Left renal cortex interstitium (tissue), 4 donors: Measurements from ENCODE around the gene EDNRB. TPM values are rescaled to one million over a fixed set of nuclear protein-coding genes. Genes with fewer than 3 reads are reported as not detected.

Experiments used
- DNase-seq, 4 donors: peaks; one replicate each; pipeline ENCODE4 v3.0.0-alpha.2; 2013; ENCODE audit warnings: low read depth in 4 of 4, low spot score in 2 of 4, missing footprints in 1 of 4
- polyA plus RNA-seq, 4 donors: library from polyadenylated mRNA; unstranded; fragments of 120-200 nt; gene quantifications; one replicate each; pipeline ENCODE4 v1.2.1, GENCODE V29; 2013; ENCODE audit not compliant: insufficient read length in 4 of 4

The EDNRB gene
- polyA plus RNA-seq, 4 donors = 56.6 to 85.0 (median 72.9) TPM

GRCh38 chr13:77898097-77898496 lies 20.5 kb downstream of the EDNRB start:
- no peak for DNase-seq

- no peak for DNase-seq
Measured at GRCh38 chr13:77896977-77897376, 21.7 kb downstream of the EDNRB start.

GRCh38 chr13:77896536-77896935 lies 22.1 kb downstream of the EDNRB start:
- no peak for DNase-seq

GRCh38 chr13:77894743-77895142 lies 23.9 kb downstream of the EDNRB start:
- DNase-seq = no peak

GRCh38 chr13:77893066-77893465 lies 25.6 kb downstream of the EDNRB start:
- DNase-seq = no peak

- no peak for DNase-seq
Measured at GRCh38 chr13:77892491-77892890, 26.1 kb downstream of the EDNRB start.

GRCh38 chr13:77891486-77891885 lies 27.1 kb downstream of the EDNRB start:
- DNase-seq = no peak

GRCh38 chr13:77891041-77891440 lies 27.6 kb downstream of the EDNRB start:
- no peak for DNase-seq

- DNase-seq = no peak
Measured at GRCh38 chr13:77883328-77883727, 35.3 kb downstream of the EDNRB start.

- no peak for DNase-seq
Measured at GRCh38 chr13:77878190-77878589, 40.4 kb downstream of the EDNRB start.

GRCh38 chr13:77876176-77876575 lies 42.5 kb downstream of the EDNRB start:
- DNase-seq = no peak

- DNase-seq = no peak
Measured at GRCh38 chr13:77874406-77874805, 44.2 kb downstream of the EDNRB start.

- no peak for DNase-seq
Measured at GRCh38 chr13:77872995-77873394, 45.6 kb downstream of the EDNRB start.

- DNase-seq = no peak
Measured at GRCh38 chr13:77871596-77871995, 47.0 kb downstream of the EDNRB start.

- no peak for DNase-seq
Measured at GRCh38 chr13:77868717-77869116, 49.9 kb downstream of the EDNRB start.

GRCh38 chr13:77866971-77867370 lies 51.7 kb downstream of the EDNRB start:
- DNase-seq = no peak

- no peak for DNase-seq
Measured at GRCh38 chr13:77865622-77866021, 53.0 kb downstream of the EDNRB start.

GRCh38 chr13:77863144-77863543 lies 55.5 kb downstream of the EDNRB start:
- no peak for DNase-seq

- no peak for DNase-seq
Measured at GRCh38 chr13:77861741-77862140, 56.9 kb downstream of the EDNRB start.

- peak in 2 of 4 donors; percentile 56 to 60 for DNase-seq
Measured at GRCh38 chr13:77860507-77860981, 58.1 kb downstream of the EDNRB start.

GRCh38 chr13:77859450-77859849 lies 59.2 kb downstream of the EDNRB start:
- DNase-seq = no peak

- DNase-seq = no peak
Measured at GRCh38 chr13:77857531-77858209, 61.0 kb downstream of the EDNRB start.

- DNase-seq = no peak
Measured at GRCh38 chr13:77853703-77854102, 64.9 kb downstream of the EDNRB start.
